ENCODE results near the gene GCNA. TPM values are rescaled to one million over a fixed set of nuclear protein-coding genes. Genes with fewer than 3 reads are reported as not detected.
"Not testable (repeated sequence)": the region's sequence is repeated elsewhere in the genome, so short reads cannot be mapped to it uniquely, and the experiment has no call there.

Gene GCNA
- total RNA-seq, 1 experiment from 2014 or later: not detected

- in situ Hi-C loops (cut with HindIII; ENCODE audit: low pct_unique_long_range_greater_than_20kb, low sequenced_read_pairs): no loop called here
- DNase-seq (ENCODE audit: low read depth): no peak
Measured at GRCh38 chrX:71626576-71626975, 48.3 kb downstream of the GCNA start.

GRCh38 chrX:71627588-71628404 lies 49.6 kb downstream of the GCNA start:
- DNase-seq (ENCODE audit: low read depth): no peak
- in situ Hi-C loops (cut with HindIII; ENCODE audit: low pct_unique_long_range_greater_than_20kb, low sequenced_read_pairs): no loop called here

- no peak for DNase-seq (ENCODE audit: low read depth)
- in situ Hi-C loops (cut with HindIII; ENCODE audit: low pct_unique_long_range_greater_than_20kb, low sequenced_read_pairs): no loop called here
Measured at GRCh38 chrX:71629467-71629866, 51.2 kb downstream of the GCNA start.

GRCh38 chrX:71632923-71633657 lies 54.9 kb downstream of the GCNA start:
- in situ Hi-C loops (cut with HindIII; ENCODE audit: low pct_unique_long_range_greater_than_20kb, low sequenced_read_pairs): no loop called here
- DNase-seq (ENCODE audit: low read depth): no peak

- DNase-seq (ENCODE audit: low read depth): no peak
- in situ Hi-C loops (cut with HindIII; ENCODE audit: low pct_unique_long_range_greater_than_20kb, low sequenced_read_pairs): no loop called here
Measured at GRCh38 chrX:71634366-71634765, 56.1 kb downstream of the GCNA start.

- DNase-seq (ENCODE audit: low read depth): no peak
- in situ Hi-C loops (cut with HindIII; ENCODE audit: low pct_unique_long_range_greater_than_20kb, low sequenced_read_pairs): no loop called here
Measured at GRCh38 chrX:71636438-71637252, 58.4 kb downstream of the GCNA start.

GRCh38 chrX:71637253-71637618 lies 59.0 kb downstream of the GCNA start:
- in situ Hi-C loops (cut with HindIII; ENCODE audit: low pct_unique_long_range_greater_than_20kb, low sequenced_read_pairs): no loop called here
- no peak for DNase-seq (ENCODE audit: low read depth)

- in situ Hi-C loops (cut with HindIII; ENCODE audit: low pct_unique_long_range_greater_than_20kb, low sequenced_read_pairs): no loop called here
Measured at GRCh38 chrX:71637848-71638247, 59.6 kb downstream of the GCNA start.

GRCh38 chrX:71638409-71638808 lies 60.2 kb downstream of the GCNA start:
- no peak for DNase-seq (ENCODE audit: low read depth)
- in situ Hi-C loops (cut with HindIII; ENCODE audit: low pct_unique_long_range_greater_than_20kb, low sequenced_read_pairs): no loop called here

More at GRCh38 chrX:71637848-71638247, 59.6 kb downstream of the GCNA start:
- no peak for DNase-seq (ENCODE audit: low read depth)

- in situ Hi-C loops (cut with HindIII; ENCODE audit: low pct_unique_long_range_greater_than_20kb, low sequenced_read_pairs): no loop called here
- no peak for DNase-seq (ENCODE audit: low read depth)
Measured at GRCh38 chrX:71640002-71640401, 61.8 kb downstream of the GCNA start.

GRCh38 chrX:71644406-71644805 lies 66.2 kb downstream of the GCNA start:
- in situ Hi-C loops (cut with HindIII; ENCODE audit: low pct_unique_long_range_greater_than_20kb, low sequenced_read_pairs); DNase-seq (ENCODE audit: low read depth): not testable (repeated sequence)

- in situ Hi-C loops (cut with HindIII; ENCODE audit: low pct_unique_long_range_greater_than_20kb, low sequenced_read_pairs): no loop called here
- no peak for DNase-seq (ENCODE audit: low read depth)
Measured at GRCh38 chrX:71650333-71650969, 72.2 kb downstream of the GCNA start.

GRCh38 chrX:71652405-71652804 lies 74.2 kb downstream of the GCNA start:
- in situ Hi-C loops (cut with HindIII; ENCODE audit: low pct_unique_long_range_greater_than_20kb, low sequenced_read_pairs): no loop called here
- peak; percentile 44 for DNase-seq (ENCODE audit: low read depth)

- in situ Hi-C loops (cut with HindIII; ENCODE audit: low pct_unique_long_range_greater_than_20kb, low sequenced_read_pairs): no loop called here
- DNase-seq (ENCODE audit: low read depth): no peak
Measured at GRCh38 chrX:71653344-71653743, 75.1 kb downstream of the GCNA start.

GRCh38 chrX:71657267-71657666 lies 79.0 kb downstream of the GCNA start:
- no peak for DNase-seq (ENCODE audit: low read depth)
- in situ Hi-C loops (cut with HindIII; ENCODE audit: low pct_unique_long_range_greater_than_20kb, low sequenced_read_pairs): no loop called here

- DNase-seq (ENCODE audit: low read depth): no peak
- in situ Hi-C loops (cut with HindIII; ENCODE audit: low pct_unique_long_range_greater_than_20kb, low sequenced_read_pairs): no loop called here
Measured at GRCh38 chrX:71659342-71659741, 81.1 kb downstream of the GCNA start.

GRCh38 chrX:71659959-71660358 lies 81.7 kb downstream of the GCNA start:
- in situ Hi-C loops (cut with HindIII; ENCODE audit: low pct_unique_long_range_greater_than_20kb, low sequenced_read_pairs): no loop called here
- DNase-seq (ENCODE audit: low read depth): no peak
